A549 (cell line): ENCODE results near the gene TMEM135. TPM values are rescaled to one million over a fixed set of nuclear protein-coding genes. Genes with fewer than 3 reads are reported as not detected.

Source experiments
- ATAC-seq, 2 experiments: fragments of 200-7000 bp in 1 of 2; fragments of >200 bp in 1 of 2; cut with Nextera tagmentation in 1 of 2; cut with Tn5 transposase in 1 of 2; 3 replicates each; pipeline versions ENCODE4 v1.8.0 to v1.9.1; 2018 to 2020; ENCODE audit warnings: mild to moderate bottlenecking in 1 of 2, moderate library complexity in 1 of 2
- CTCF ChIA-PET: fragments of 300-600 bp; sonication (Branson Sonifier 250); formaldehyde crosslinking; extraction: SDS; loops from one replicate; lab custom pipeline; 2021; ENCODE audit warnings: antibody characterized with exemption, inconsistent platforms; lab: Yijun Ruan, JAX
- POLR2A ChIA-PET: fragments of 350-600 bp; formaldehyde crosslinking; extraction: SDS; loops from one replicate; lab custom pipeline; 2021; ENCODE audit warnings: antibody characterized with exemption, inconsistent platforms; lab: Yijun Ruan, JAX
- DNase-seq, 2 experiments: peaks; one replicate each; pipeline versions ENCODE4 v3.0.0 to v3.0.0-alpha.2; 2011 to 2016; ENCODE audit warnings: low read depth in 1 of 2, low spot score in 1 of 2
- FAIRE-seq: peaks from 2 replicates; lab custom pipeline; 2011; peaks lifted over from hg19 to GRCh38; lab: Jason Lieb, UNC
- H3K27ac ChIP-seq, 2 experiments: fragments of >200 bp; sonication (Bioruptor Twin); formaldehyde crosslinking; 3 replicates each; pipeline ENCODE4 v1.5.1; 2016 to 2017
- H3K4me1 ChIP-seq: fragments of >200 bp; sonication (Bioruptor Twin); formaldehyde crosslinking; 3 replicates; pipeline ENCODE4 v1.6.1; 2016
- H3K4me2 ChIP-seq: fragments of >200 bp; sonication (Bioruptor Twin); formaldehyde crosslinking; 3 replicates; pipeline ENCODE4 v1.6.1; 2016
- H3K4me3 ChIP-seq: fragments of >200 bp; sonication (Bioruptor Twin); formaldehyde crosslinking; 3 replicates; pipeline ENCODE4 v1.5.1; 2016
- H3K9me3 ChIP-seq: fragments of >200 bp; sonication (Bioruptor Twin); formaldehyde crosslinking; 3 replicates; pipeline ENCODE4 v1.6.1; 2016
- CHD4 ChIP-seq: fragments of 200-600 bp; sonication (generic); IDR thresholded peaks from 2 replicates; pipeline ENCODE4 v1.6.1; 2016; ENCODE audit warnings: antibody characterized with exemption, mild to moderate bottlenecking, borderline replicate concordance
- E2F6 ChIP-seq: IDR thresholded peaks from 2 replicates; pipeline ENCODE4 v1.6.1; 2012; ENCODE audit warnings: low read depth, borderline replicate concordance
- EHMT2 ChIP-seq: fragments of 200-600 bp; sonication (generic); IDR thresholded peaks from 2 replicates; pipeline ENCODE4 v1.6.1; 2016; ENCODE audit warnings: antibody characterized with exemption, low read depth, mild to moderate bottlenecking, moderate library complexity
- ESRRA ChIP-seq: fragments of 150-350 bp; IDR thresholded peaks from 2 replicates; pipeline ENCODE4 v1.6.1; 2014; ENCODE audit warnings: mild to moderate bottlenecking, low read length, borderline replicate concordance
- FOSB ChIP-seq: fragments of 250-450 bp; sonication (Bioruptor Pico); IDR thresholded peaks from 2 replicates; pipeline ENCODE4 v1.5.0; 2020; ENCODE audit warnings: mild to moderate bottlenecking, moderate library complexity
- FOXS1 ChIP-seq: fragments of 250-450 bp; sonication (Bioruptor Pico); IDR thresholded peaks from 2 replicates; pipeline ENCODE4 v1.5.0; 2020; ENCODE audit warnings: mild to moderate bottlenecking, moderate library complexity
- GATA3 ChIP-seq: IDR thresholded peaks from 2 replicates; pipeline ENCODE4 v1.6.1; 2012; ENCODE audit warnings: borderline replicate concordance
- HDAC2 ChIP-seq: fragments of 200-600 bp; sonication (generic); IDR thresholded peaks from 2 replicates; pipeline ENCODE4 v1.6.1; 2016
- HES2 ChIP-seq: fragments of >200 bp; sonication (Bioruptor Twin); formaldehyde crosslinking; IDR thresholded peaks from 2 replicates; pipeline ENCODE4 v1.6.1; 2016
- HEYL ChIP-seq: fragments of 250-450 bp; sonication (Bioruptor Pico); IDR thresholded peaks from 2 replicates; pipeline ENCODE4 v1.8.0; 2021; ENCODE audit warnings: mild to moderate bottlenecking, moderate library complexity
- HOXA7 ChIP-seq: fragments of 250-450 bp; sonication (Bioruptor Pico); IDR thresholded peaks from 2 replicates; pipeline ENCODE4 v1.5.0; 2020; ENCODE audit warnings: mild to moderate bottlenecking, moderate library complexity
- HOXB5 ChIP-seq: fragments of 250-450 bp; sonication (Bioruptor Pico); IDR thresholded peaks from 2 replicates; pipeline ENCODE4 v1.5.0; 2020; ENCODE audit warnings: mild to moderate bottlenecking, moderate library complexity
- JUN ChIP-seq, 2 experiments: fragments of >200 bp; sonication (Bioruptor Twin); formaldehyde crosslinking; IDR thresholded peaks; 2 replicates in 1 of 2; 3 replicates in 1 of 2; pipeline ENCODE4 v1.6.1; 2016 to 2017
- MAX ChIP-seq: IDR thresholded peaks from 2 replicates; pipeline ENCODE4 v1.6.1; 2012
- MAZ ChIP-seq: fragments of 150-350 bp; IDR thresholded peaks from 2 replicates; pipeline ENCODE4 v1.6.1; 2014; ENCODE audit warnings: antibody characterized with exemption, low read depth, low read length, borderline replicate concordance
- MYC ChIP-seq: IDR thresholded peaks from 2 replicates; pipeline ENCODE4 v1.6.1; 2012; ENCODE audit warnings: mild to moderate bottlenecking, inconsistent platforms, low read length, improper control_type of control experiment, borderline replicate concordance
- NPAS2 ChIP-seq: fragments of 250-450 bp; sonication (Bioruptor Pico); IDR thresholded peaks from 2 replicates; pipeline ENCODE4 v1.8.0; 2022; ENCODE audit warnings: mild to moderate bottlenecking, moderate library complexity, borderline replicate concordance
- PBX3 ChIP-seq: IDR thresholded peaks from 2 replicates; pipeline ENCODE4 v1.6.1; 2012
- POLR2A ChIP-seq: IDR thresholded peaks from 2 replicates; pipeline ENCODE4 v1.6.1; 2012; ENCODE audit warnings: mild to moderate bottlenecking, low read length
- REST ChIP-seq: fragments of 200-600 bp; sonication (generic); IDR thresholded peaks from 2 replicates; pipeline ENCODE4 v1.6.1; 2016; ENCODE audit warnings: antibody characterized with exemption, mild to moderate bottlenecking, moderate library complexity
- RNF2 ChIP-seq: fragments of 200-600 bp; sonication (generic); IDR thresholded peaks from 2 replicates; pipeline ENCODE4 v1.6.1; 2016; ENCODE audit warnings: low read depth, mild to moderate bottlenecking, antibody characterized with exemption, moderate library complexity, borderline replicate concordance
- USF2 ChIP-seq: fragments of 450-650 bp; IDR thresholded peaks from 2 replicates; pipeline ENCODE4 v1.6.1; 2014; ENCODE audit warnings: antibody characterized with exemption
- ZC3H11A ChIP-seq: fragments of 450-650 bp; IDR thresholded peaks from 2 replicates; pipeline ENCODE4 v1.6.1; 2014; ENCODE audit warnings: antibody characterized with exemption, mild to moderate bottlenecking
- ZFP36 ChIP-seq: fragments of 450-650 bp; IDR thresholded peaks from 2 replicates; pipeline ENCODE4 v1.6.1; 2014; ENCODE audit warnings: borderline replicate concordance; ENCODE audit not compliant: partially characterized antibody
- ZSCAN20 ChIP-seq: fragments of 250-450 bp; sonication (Bioruptor Pico); IDR thresholded peaks from 2 replicates; pipeline ENCODE4 v1.8.0; 2022; ENCODE audit warnings: mild to moderate bottlenecking, moderate library complexity
- polyA plus RNA-seq, 4 experiments: library from polyadenylated mRNA; depleted of rRNA in 3 of 4; stranded (reverse); fragments of >200 nt; fragmentation: RNase III in 1 of 4; extraction: RNeasy Plus Mini Kit Qiagen cat#74134 plus additional on column Dnase treatment in 1 of 4; gene quantifications; 2 replicates in 3 of 4; 3 replicates in 1 of 4; pipeline ENCODE4 v1.2.3, GENCODE V29; 2011 to 2017

The TMEM135 gene
- polyA plus RNA-seq, 2 of the 4 experiments (the other 2 are of a cell fraction) = 18.4 to 18.5 TPM

GRCh38 chr11:87263264-87263838 lies 225.6 kb downstream of the TMEM135 start (continued):
- TF ChIP-seq USF2 = no peak
- no peak for TF ChIP-seq EHMT2
- TF ChIP-seq JUN (IDR thresholded peaks at IDR 0.05) = no peak

GRCh38 chr11:87263979-87264378 lies 226.2 kb downstream of the TMEM135 start:
- ATAC-seq (no peak), DNase-seq (no peak), FAIRE-seq (no peak)
- TF ChIP-seq NPAS2 = no peak
- no peak for TF ChIP-seq PBX3
- TF ChIP-seq GATA3 = no peak
- no peak for TF ChIP-seq HOXA7
- no peak for TF ChIP-seq RNF2
- TF ChIP-seq MAX = no peak
- TF ChIP-seq JUN (IDR thresholded peaks at IDR 0.05) = no peak
- TF ChIP-seq FOSB (CRISPR knock-in tag) = no peak
- TF ChIP-seq ZFP36 = no peak
- TF ChIP-seq REST = no peak
- TF ChIP-seq HES2 = no peak
- no peak for TF ChIP-seq ZC3H11A
- no peak for TF ChIP-seq E2F6
- TF ChIP-seq ZSCAN20 = no peak
- no peak for TF ChIP-seq HOXB5 (CRISPR knock-in tag)
- TF ChIP-seq FOXS1 (CRISPR knock-in tag) = no peak
- no peak for TF ChIP-seq CHD4
- H3K27ac ChIP-seq = no peak overlapping the region
- ChIA-PET CTCF (no interaction called here), POLR2A (no interaction called here)
- H3K9me3 ChIP-seq = no peaks in the 10 kb centered on the region
- no peak overlapping the region for H3K4me2 ChIP-seq
- peaks cover 6% of the 10 kb centered on the region; the same call in 1 of the 3 replicates for H3K4me1 ChIP-seq
- H3K4me3 ChIP-seq = no peak overlapping the region

GRCh38 chr11:87265132-87265531 lies 227.4 kb downstream of the TMEM135 start:
- Histone ChIP-seq H3K4me1 (peaks cover 6% of the 10 kb centered on the region; the same call in 1 of the 3 replicates), H3K27ac (no peak overlapping the region), H3K4me3 (no peak overlapping the region), H3K4me2 (no peak overlapping the region), H3K9me3 (no peaks in the 10 kb centered on the region)
- FAIRE-seq (no peak), ATAC-seq (no peak), DNase-seq (no peak)
- TF ChIP-seq MYC = no peak
- TF ChIP-seq ZSCAN20 = no peak
- no peak for TF ChIP-seq POLR2A
- no peak for TF ChIP-seq HDAC2
- TF ChIP-seq HES2 = no peak
- TF ChIP-seq ZFP36 = no peak
- TF ChIP-seq HEYL (CRISPR knock-in tag) = no peak
- no peak for TF ChIP-seq RNF2
- TF ChIP-seq E2F6 = no peak
- no peak for TF ChIP-seq HOXA7
- no peak for TF ChIP-seq FOXS1 (CRISPR knock-in tag)
- TF ChIP-seq ESRRA = no peak
- no peak for TF ChIP-seq FOSB (CRISPR knock-in tag)
- TF ChIP-seq MAZ = no peak
- TF ChIP-seq JUN (IDR thresholded peaks at IDR 0.05) = no peak
- no peak for TF ChIP-seq GATA3
- no peak for TF ChIP-seq HOXB5 (CRISPR knock-in tag)
- ChIA-PET CTCF (no interaction called here), POLR2A (no interaction called here)
